Measurements from ENCODE around the gene TUBA4A. TPM values are rescaled to one million over a fixed set of nuclear protein-coding genes. Genes with fewer than 3 reads are reported as not detected.

TUBA4A gene
- total RNA-seq, 1 donor from 2014 or later, result 18.0 TPM

DNA sequence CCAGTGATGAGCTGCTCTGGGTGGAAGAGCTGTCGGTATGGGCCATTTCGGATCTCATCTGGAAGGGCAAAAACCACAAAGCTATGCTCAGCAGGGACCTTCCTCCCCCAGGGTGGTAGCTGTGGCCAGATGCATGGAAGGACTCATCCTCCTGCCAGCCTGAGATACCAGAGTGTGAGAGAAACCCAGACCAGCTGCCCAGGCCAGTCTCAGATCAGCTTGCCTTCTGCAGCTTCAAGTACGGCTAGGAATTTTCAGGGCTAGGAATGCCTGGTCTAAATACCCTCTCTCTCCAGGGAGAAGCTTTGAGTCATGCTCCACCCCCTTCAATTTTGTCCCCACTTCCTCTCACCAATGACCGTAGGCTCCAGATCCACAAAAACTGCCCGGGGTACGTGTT lies 2.1 kb downstream of the TUBA4A start:
- Histone ChIP-seq H3K27ac (ENCODE audit: low read depth, low read length) (no peak overlapping the region), H3K36me3 (ENCODE audit: insufficient read depth, low read length) (no peaks in the 10 kb centered on the region), H3K27me3 (ENCODE audit: insufficient read depth, low read length) (peaks cover 22% of the 10 kb centered on the region), H3K9me3 (ENCODE audit: insufficient read depth, low read depth, low read length) (no peaks in the 10 kb centered on the region), H3K4me1 (ENCODE audit: insufficient read depth, low read length) (peaks cover 48% of the 10 kb centered on the region), H3K79me2 (ENCODE audit: insufficient read depth, low read length) (peaks cover 15% of the 10 kb centered on the region), H4K20me1 (ENCODE audit: insufficient read depth, low read length) (peaks cover 4% of the 10 kb centered on the region), H3K9ac (ENCODE audit: low read length) (no peak overlapping the region), H3K4me3 (ENCODE audit: insufficient read depth, low read depth, low read length) (no peak overlapping the region), H3K4me2 (ENCODE audit: low read length) (peak overlapping the region; percentile 94), H2AFZ (ENCODE audit: low read depth, low read length) (no peak overlapping the region)
- FAIRE-seq, result no peak
- DNase-seq (ENCODE audit: low read depth), result no peak
- Mint-ChIP-seq H3K9me3 (ENCODE audit: unreplicated experiment) (no peaks in the 10 kb centered on the region), H3K27ac (ENCODE audit: unreplicated experiment) (peak overlapping the region; percentile 59), H3K27me3 (ENCODE audit: low read depth, unreplicated experiment) (peaks cover 21% of the 10 kb centered on the region), H3K4me1 (ENCODE audit: low read depth, unreplicated experiment) (peaks cover 40% of the 10 kb centered on the region), H3K36me3 (ENCODE audit: low read depth, unreplicated experiment) (peaks cover 5% of the 10 kb centered on the region), H3K4me3 (ENCODE audit: unreplicated experiment) (peak overlapping the region; percentile 70)
- TF ChIP-seq EZH2 (IDR thresholded peaks at IDR 0.05; ENCODE audit: insufficient read depth, low read length) (no peak), CTCF (IDR thresholded peaks at IDR 0.05; ENCODE audit: insufficient read depth, low read depth, low read length) (no peak)

DNA sequence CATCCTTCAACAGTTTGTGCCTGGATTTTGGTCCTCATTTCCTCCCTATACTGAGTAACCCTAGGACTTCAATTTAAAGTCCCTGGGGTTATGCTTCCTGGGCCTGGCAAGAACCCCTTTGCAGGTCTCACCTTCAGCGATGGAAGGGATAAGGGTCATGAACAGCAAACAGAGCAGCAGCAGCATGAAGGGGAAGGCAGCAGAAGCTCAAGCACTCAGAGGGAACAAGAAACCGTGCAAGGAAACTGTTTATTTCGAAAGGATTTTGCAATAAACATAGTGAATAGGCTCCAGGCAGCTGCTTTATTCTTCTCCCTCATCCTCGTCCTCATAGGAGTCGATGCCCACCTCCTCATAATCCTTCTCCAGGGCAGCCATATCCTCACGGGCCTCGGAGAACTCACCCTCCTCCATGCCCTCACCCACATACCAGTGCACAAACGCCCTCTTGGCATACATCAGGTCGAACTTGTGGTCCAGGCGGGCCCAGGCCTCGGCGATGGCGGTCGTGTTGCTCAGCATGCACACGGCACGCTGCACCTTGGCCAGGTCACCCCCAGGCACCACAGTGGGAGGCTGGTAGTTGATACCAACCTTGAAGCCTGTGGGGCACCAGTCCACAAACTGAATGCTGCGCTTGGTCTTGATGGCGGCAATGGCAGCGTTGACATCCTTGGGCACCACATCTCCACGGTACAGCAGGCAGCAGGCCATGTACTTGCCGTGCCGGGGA lies 3.5 kb downstream of the TUBA4A start:
- peaks cover 40% of the 10 kb centered on the region for H3K4me1 Mint-ChIP-seq (ENCODE audit: low read depth, unreplicated experiment)
- Histone ChIP-seq H4K20me1 (ENCODE audit: insufficient read depth, low read length) (peaks cover 4% of the 10 kb centered on the region), H3K4me1 (ENCODE audit: insufficient read depth, low read length) (peaks cover 59% of the 10 kb centered on the region), H3K36me3 (ENCODE audit: insufficient read depth, low read length) (no peaks in the 10 kb centered on the region), H3K4me2 (ENCODE audit: low read length) (peak overlapping the region; percentile 72), H3K27me3 (ENCODE audit: insufficient read depth, low read length) (peaks cover 13% of the 10 kb centered on the region), H3K9me3 (ENCODE audit: insufficient read depth, low read depth, low read length) (no peaks in the 10 kb centered on the region), H2AFZ (ENCODE audit: low read depth, low read length) (no peak overlapping the region), H3K79me2 (ENCODE audit: insufficient read depth, low read length) (peaks cover 29% of the 10 kb centered on the region), H3K9ac (ENCODE audit: low read length) (peak overlapping the region; percentile 66), H3K27ac (ENCODE audit: low read depth, low read length) (peak overlapping the region; percentile 68), H3K4me3 (ENCODE audit: insufficient read depth, low read depth, low read length) (no peak overlapping the region)
- H3K27ac Mint-ChIP-seq (ENCODE audit: unreplicated experiment), result no peak overlapping the region
- H3K27me3 Mint-ChIP-seq (ENCODE audit: low read depth, unreplicated experiment), result peaks cover 8% of the 10 kb centered on the region
- no peak for FAIRE-seq
- peaks cover 5% of the 10 kb centered on the region for H3K36me3 Mint-ChIP-seq (ENCODE audit: low read depth, unreplicated experiment)
- TF ChIP-seq EZH2 (IDR thresholded peaks at IDR 0.05; ENCODE audit: insufficient read depth, low read length) (no peak), CTCF (IDR thresholded peaks at IDR 0.05; ENCODE audit: insufficient read depth, low read depth, low read length) (no peak)
- H3K4me3 Mint-ChIP-seq (ENCODE audit: unreplicated experiment), result peak overlapping the region; percentile 67
- no peak for DNase-seq (ENCODE audit: low read depth)
- no peaks in the 10 kb centered on the region for H3K9me3 Mint-ChIP-seq (ENCODE audit: unreplicated experiment)

All from astrocyte (in vitro differentiated cells and primary cell).